LoVo (cell line): ENCODE measurements around the gene PSMB2.

ENCODE experiments used
- DNase-seq: peaks from one replicate; pipeline ENCODE4 v3.0.0-alpha.2; 2016; ENCODE audit warnings: low spot score

PSMB2 gene

GRCh38 chr1:35572296-35572695, 69.0 kb downstream of the PSMB2 start:
- DNase-seq = no peak

DNA sequence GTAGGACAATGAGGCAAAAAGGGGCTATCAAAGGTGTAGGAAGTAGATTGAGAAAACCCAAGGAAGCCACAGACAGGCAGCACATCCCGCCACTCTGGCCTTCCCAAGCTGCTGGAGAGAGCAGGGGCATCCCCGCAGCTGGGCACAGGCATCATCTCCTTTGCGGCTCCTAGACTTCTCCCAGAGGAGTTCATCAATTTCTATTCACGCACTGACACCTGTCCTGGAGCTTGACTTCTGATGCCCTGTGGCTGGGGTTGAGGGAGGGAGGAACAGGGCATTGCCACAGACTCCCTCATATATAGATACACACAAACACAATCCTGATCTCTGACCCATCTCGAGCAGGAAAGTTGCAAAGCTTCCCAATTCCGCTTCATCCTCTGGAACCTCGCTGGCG, 70.1 kb downstream of the PSMB2 start:
- DNase-seq = no peak

- peak; percentile 16 for DNase-seq
Observed at GRCh38 chr1:35570589-35571137, 70.7 kb downstream of the PSMB2 start.

- no peak for DNase-seq
Observed at GRCh38 chr1:35569936-35570335, 71.4 kb downstream of the PSMB2 start.

DNA sequence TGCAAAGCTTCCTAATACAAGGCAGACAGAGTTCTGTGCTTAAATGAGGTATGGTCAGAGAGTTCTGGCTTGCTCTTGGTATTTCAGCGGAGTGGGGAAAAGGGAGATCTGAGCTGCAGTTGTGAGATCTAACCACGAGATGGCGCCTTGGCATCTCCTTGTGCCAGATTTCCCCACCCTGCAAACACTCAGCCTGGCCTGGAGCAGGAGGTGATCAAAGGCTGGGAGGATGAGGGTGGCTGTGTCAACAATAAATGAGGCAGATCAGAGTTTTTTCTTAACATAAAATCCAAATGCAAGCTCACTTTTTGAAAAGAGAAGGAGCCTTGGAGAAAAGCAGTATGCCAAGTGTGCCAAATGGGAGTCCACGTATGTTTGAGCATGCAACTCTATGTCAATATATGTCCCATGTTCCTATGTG, 72.3 kb downstream of the PSMB2 start:
- peak; percentile 59 for DNase-seq

- DNase-seq = no peak
Observed at GRCh38 chr1:35567947-35568558, 73.3 kb downstream of the PSMB2 start.

DNA sequence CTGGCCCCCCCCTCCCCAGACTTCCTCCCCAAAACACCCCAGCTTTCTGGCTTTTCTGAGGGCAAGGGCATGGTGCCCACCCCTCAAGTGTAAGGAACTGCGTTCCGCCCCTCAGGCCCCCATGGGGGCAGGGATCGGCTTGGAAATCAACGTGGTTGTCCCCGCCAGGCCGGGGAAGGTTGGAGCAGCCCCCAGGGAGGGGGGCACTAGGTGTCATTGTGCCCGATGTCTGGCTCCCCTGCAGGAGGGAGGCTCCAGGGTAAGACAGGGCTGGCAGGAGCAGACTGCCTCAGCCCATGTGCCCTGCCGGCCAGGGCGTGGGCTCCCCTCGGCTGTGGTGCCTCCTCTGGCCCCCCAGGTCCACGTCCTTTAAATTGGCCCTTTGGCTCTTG, 75.6 kb downstream of the PSMB2 start:
- no peak for DNase-seq

DNA sequence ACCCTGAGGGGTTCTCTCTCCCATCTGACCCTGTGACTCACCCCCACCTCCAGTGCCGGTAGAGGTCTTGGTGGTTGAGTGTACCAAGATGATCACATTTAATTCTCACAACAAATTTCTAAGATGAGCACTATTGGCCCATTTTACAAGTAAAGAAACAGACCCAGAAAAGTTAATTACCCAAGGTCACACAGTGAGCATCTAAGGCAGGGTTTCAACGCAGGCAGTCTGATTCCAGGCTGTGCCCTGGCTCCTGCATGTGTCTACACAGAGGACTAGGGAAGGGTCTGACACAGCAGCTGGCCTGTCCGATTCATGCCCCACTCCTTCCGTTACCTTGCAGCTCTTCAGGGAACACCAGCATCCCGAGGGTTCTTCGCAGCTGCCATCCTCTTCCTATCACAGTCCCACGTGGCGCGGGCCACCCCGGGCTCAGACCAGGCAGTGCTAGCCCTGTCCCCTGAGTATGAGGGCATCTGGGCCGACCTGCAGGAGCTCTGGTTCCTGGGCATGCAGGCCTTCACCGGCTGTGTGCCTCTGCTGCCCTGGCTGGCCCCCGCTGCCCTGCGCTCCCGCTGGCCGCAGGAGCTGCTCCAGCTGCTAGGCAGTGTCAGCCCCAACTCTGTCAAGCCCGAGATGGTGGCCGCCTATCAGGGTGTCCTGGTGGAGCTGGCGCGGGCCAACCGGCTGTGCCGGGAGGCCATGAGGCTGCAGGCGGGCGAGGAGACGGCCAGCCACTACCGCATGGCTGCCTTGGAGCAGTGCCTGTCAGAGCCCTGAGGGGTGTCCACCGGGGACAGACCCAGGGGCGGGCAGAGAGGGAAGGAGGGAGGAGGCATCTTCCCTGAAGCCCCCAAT, 76.2 kb downstream of the PSMB2 start:
- no peak for DNase-seq

- peak; percentile 64 for DNase-seq
Observed at GRCh38 chr1:35564037-35564883, 77.1 kb downstream of the PSMB2 start.

- no peak for DNase-seq
Observed at GRCh38 chr1:35563166-35563565, 78.2 kb downstream of the PSMB2 start.

DNA sequence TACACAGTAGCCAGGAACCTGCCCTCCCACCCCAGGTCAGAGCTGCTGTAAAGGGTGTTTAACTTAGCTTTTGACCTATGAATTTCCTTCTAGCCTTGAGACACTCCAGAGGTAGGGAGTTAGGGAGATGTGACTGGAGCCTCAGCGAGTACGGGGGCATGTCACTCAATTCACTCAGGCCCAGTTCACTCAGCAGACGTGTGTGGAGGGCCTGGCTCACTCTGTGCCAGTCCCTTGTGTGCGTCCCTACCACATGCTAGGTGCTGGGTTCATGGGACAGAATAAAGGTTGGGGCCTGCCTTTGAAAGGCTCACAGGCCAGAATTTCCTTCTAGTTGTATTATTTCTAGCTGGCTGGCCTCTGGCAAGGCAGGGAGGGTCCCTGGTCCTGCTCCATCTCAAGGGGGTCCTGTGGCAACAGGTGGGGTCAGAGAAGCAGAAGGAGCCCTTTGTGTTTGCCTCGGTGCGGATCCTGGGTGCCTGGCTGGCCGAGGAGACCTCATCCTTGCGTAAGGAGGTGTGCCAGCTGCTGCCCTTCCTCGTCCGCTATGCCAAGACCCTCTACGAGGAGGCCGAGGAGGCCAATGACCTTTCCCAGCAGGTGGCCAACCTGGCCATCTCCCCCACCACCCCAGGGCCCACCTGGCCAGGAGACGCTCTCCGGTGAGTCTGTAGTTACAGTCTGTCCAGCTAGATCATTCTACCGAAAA, 79.2 kb downstream of the PSMB2 start:
- no peak for DNase-seq

- DNase-seq = no peak
Observed at GRCh38 chr1:35561297-35561971, 79.9 kb downstream of the PSMB2 start.

GRCh38 chr1:35560256-35561225, 80.8 kb downstream of the PSMB2 start:
- DNase-seq = no peak

DNA sequence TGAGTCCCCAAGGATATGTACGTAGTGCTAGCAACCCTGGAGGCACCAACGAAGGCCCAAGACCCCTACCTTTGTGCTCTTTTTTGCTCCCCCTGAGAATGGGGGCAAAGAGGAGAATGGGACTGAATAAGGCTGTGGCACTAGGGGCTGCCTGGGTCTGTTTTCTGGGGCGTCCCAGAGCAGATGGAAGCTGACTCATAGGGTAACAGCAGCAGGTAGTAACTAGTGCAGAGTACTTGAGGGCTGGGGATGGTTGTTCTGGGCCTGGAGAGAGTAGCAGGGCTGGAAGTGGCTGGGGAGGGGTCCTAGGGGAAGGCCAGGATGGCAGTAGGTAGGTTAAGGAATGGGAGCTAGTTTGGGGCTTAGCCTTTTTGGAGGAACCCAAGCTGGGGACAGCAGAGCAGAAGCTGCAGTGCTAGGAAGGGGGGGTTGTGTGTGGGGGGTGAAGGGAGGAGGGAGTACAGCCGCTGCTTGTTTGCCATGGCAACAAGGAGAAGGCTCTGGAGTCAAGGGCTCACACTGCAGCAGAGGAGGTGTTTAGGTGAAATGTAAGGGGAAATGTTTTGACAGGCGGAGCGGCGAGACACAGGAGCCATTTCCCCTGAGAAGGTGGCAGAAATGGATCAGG, 81.9 kb downstream of the PSMB2 start:
- DNase-seq = no peak

DNA sequence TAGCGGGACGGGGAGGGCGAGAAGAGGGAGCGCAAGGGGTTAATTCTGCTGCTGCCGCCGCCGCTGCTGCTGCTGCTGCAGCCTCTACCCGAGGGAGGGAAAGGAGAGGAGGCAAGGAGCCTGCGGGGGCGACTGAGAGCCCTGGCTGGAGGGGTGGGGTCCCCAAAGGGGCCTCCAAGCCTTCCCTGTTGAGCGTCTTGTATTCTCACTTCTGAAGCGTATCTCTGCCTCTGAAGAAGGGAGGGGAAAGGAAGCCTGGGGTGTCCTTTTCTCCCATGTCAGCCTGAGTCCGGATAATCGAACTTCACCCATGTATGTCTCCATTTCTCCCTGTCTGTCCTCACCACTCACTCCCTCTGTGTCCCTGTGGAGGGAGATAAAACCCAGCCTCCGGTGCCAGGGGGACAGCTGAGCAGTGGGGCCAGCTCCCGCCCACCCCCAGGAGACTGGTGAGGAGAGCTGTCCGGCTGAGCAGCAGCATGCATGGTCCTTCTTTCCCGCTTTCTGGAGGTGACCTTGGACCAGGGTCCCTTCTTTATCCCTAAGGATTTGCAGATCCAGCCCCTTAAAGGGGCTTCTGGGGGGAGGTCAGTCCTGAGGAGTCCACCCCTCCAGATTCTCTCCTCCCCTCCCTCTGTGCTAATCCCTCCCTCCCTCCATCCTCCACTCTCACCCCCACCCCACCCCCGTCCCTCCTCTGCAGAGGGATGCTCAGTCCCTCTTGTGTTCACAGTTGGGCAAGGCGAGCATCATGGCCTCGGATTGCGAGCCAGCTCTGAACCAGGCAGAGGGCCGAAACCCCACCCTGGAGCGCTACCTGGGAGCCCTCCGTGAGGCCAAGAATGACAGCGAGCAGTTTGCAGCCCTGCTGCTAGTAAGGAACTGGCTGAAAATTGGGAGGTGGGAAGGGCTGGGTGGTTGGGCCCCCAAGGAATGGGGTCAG, 82.7 kb downstream of the PSMB2 start:
- no peak for DNase-seq

- DNase-seq = peak; percentile 95
Observed at GRCh38 chr1:35557611-35558373, 83.5 kb downstream of the PSMB2 start, which contains the start of gene NCDN. Gene NCDN (plus strand): TSS chr1:35557799. CDS start chr1:35558191, 392 bp downstream.

DNA sequence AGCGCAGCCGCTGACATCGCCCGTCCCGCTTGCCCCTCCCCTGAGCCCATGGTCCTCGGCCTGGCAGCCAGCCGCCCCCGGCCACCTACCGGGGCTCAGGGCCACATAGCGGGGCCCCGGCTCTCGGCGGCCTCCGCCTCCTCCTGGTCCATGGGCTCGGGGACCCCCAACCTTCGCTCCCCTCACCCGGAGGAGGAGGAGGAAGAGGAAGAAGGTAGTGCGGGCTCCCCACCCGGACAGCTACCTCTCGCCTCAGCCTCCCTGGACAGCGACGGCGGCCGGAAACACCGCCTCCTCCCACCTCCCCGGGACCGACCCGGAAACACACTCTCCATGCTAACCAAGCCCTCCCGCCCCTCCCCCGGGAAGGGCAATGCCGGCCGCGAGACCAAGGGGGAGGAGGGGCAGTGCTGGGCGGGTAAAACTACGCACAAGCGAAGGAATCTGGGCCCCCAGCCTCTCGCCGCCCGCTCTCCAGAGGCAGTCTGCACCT, 84.2 kb downstream of the PSMB2 start, which contains the start of gene KIAA0319L:
TSS of gene KIAA0319L (minus strand) at position 286 of the 493 bp plus-strand sequence. CDS start 2,912 bp downstream, outside the sequence.
- DNase-seq = peak; percentile 77
